Panc1 (cell line): ENCODE data around the gene EPHB1. TPM values are rescaled to one million over a fixed set of nuclear protein-coding genes. Genes with fewer than 3 reads are reported as not detected.

Source experiments
- ATAC-seq: fragments of 200-7000 bp; cut with Tn5 transposase; 2 replicates; pipeline ENCODE4 v1.9.1; 2020; ENCODE audit warnings: mild to moderate bottlenecking, moderate library complexity
- BruUV-seq: library from RNA; stranded (reverse); fragments of 400-500 nt; replicated peaks from 2 replicates; lab custom pipeline; 2021; lab: Mats Ljungman, UMichigan
- CTCF ChIA-PET: fragments of 300-600 bp; sonication (Branson Sonifier 250); formaldehyde crosslinking; loops from one replicate; lab custom pipeline; 2022; ENCODE audit warnings: antibody characterized with exemption; lab: Charles Lee
- POLR2A ChIA-PET: fragments of 300-600 bp; sonication (Branson Sonifier 250); formaldehyde crosslinking; loops from one replicate; lab custom pipeline; 2022; ENCODE audit warnings: antibody characterized with exemption; lab: Charles Lee
- DNase-seq: peaks from one replicate; pipeline ENCODE4 v3.0.0-alpha.2; 2010; ENCODE audit warnings: low read depth, low spot score
- H3K27ac ChIP-seq: 2 replicates; pipeline ENCODE4 v1.5.1; 2011; ENCODE audit warnings: mild to moderate bottlenecking, low read length, inconsistent platforms
- H3K27me3 ChIP-seq: fragments of 200-500 bp; sonication (Bioruptor generic); 2 replicates; pipeline ENCODE4 v1.6.0; 2014; ENCODE audit warnings: low read length, inconsistent platforms; ENCODE audit not compliant: control insufficient read depth, insufficient read depth
- H3K36me3 ChIP-seq: fragments of 200-500 bp; sonication (Bioruptor generic); 2 replicates; pipeline ENCODE4 v1.5.1; 2014; ENCODE audit warnings: inconsistent platforms, mild to moderate bottlenecking, low read length, moderate library complexity; ENCODE audit not compliant: control insufficient read depth, insufficient read depth
- H3K4me1 ChIP-seq: 2 replicates; pipeline ENCODE4 v1.5.1; 2011; ENCODE audit warnings: inconsistent platforms, mild to moderate bottlenecking, low read length, moderate library complexity; ENCODE audit not compliant: control insufficient read depth, insufficient read depth
- H3K4me3 ChIP-seq, 2 experiments: 2 replicates each; pipeline ENCODE4 v1.5.1; 2011 to 2012; ENCODE audit warnings: low read depth in 2 of 2, low read length in 2 of 2, mild to moderate bottlenecking in 2 of 2, inconsistent platforms in 1 of 2, moderate library complexity in 1 of 2
- H3K9me3 ChIP-seq: fragments of 200-500 bp; sonication (Bioruptor generic); 2 replicates; pipeline ENCODE4 v1.5.1; 2014; ENCODE audit warnings: low read depth, mild to moderate bottlenecking, inconsistent platforms, low read length, moderate library complexity; ENCODE audit not compliant: control insufficient read depth, insufficient read depth
- POLR2AphosphoS5 ChIP-seq: IDR thresholded peaks from 2 replicates; pipeline ENCODE4 v1.6.1; 2012; ENCODE audit warnings: mild to moderate bottlenecking, low read depth, low read length, moderate library complexity
- SIN3A ChIP-seq: IDR thresholded peaks from 2 replicates; pipeline ENCODE4 v1.6.1; 2012; ENCODE audit warnings: low read depth, mild to moderate bottlenecking, low read length, moderate library complexity, borderline replicate concordance; ENCODE audit not compliant: insufficient read depth
- TCF7L2 ChIP-seq: IDR thresholded peaks from 2 replicates; pipeline ENCODE4 v1.6.1; 2011; ENCODE audit warnings: mild to moderate bottlenecking, low read depth, low read length, inconsistent platforms
- in situ Hi-C: cut with HindIII; loops from 2 replicates; pipeline ENCODE4 v1.10.0; 2016; ENCODE audit warnings: low sequenced_read_pairs, low pct_unique_long_range_greater_than_20kb
- intact Hi-C: fragments of 100-400 bp; cut with micrococcal nuclease; formaldehyde crosslinking; loops from one replicate; pipeline ENCODE4 v1.10.0; 2022; ENCODE audit not compliant: unreplicated experiment
- total RNA-seq: library from RNA; stranded (reverse); gene quantifications from one replicate; pipeline ENCODE4 v1.2.1, GENCODE V29; 2021; ENCODE audit not compliant: unreplicated experiment
- TF ChIP-seq, protein P1 (sequence below): fragments of 450-650 bp; IDR thresholded peaks from 2 replicates; pipeline ENCODE4 v1.5.1; 2017; ENCODE audit warnings: mild to moderate bottlenecking
- TF ChIP-seq, protein P2 (sequence below), 2 experiments: IDR thresholded peaks; 2 replicates each; pipeline ENCODE4 v1.6.1; 2011 to 2012; ENCODE audit warnings: low read depth in 2 of 2, control low read depth in 1 of 2, low read length in 1 of 2, mild to moderate bottlenecking in 1 of 2, moderate library complexity in 1 of 2; ENCODE audit not compliant: insufficient read depth in 1 of 2

The EPHB1 gene
- total RNA-seq, 1 experiment from 2014 or later: 0.46 TPM

DNA sequence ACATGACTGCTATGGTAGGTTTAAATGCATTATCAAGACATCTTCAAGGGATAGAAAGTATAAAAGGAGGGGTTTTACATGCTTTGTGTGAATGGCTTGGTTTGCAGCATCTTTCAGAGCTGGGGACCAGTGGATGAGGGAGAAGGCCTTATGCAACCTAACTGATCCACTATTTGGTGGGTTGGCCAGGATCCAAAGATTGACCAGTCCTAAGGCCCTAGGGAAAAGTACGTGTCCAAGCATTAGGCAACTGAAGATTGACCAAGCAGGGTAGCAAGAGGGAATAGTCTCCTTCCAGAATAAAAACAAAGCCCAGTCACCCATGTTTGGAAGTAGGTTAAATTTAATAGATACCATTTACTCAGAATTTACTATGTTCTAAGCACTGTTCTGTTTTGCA, 509.3 kb downstream of the EPHB1 start:
- ATAC-seq: no peak
- intact Hi-C loops (no loop called here), in situ Hi-C loops (no loop called here)
- Histone ChIP-seq H3K27me3 (no peaks in the 10 kb centered on the region), H3K4me1 (no peaks in the 10 kb centered on the region), H3K4me3 (no peak overlapping the region), H3K27ac (no peak overlapping the region), H3K36me3 (no peaks in the 10 kb centered on the region), H3K9me3 (no peaks in the 10 kb centered on the region)
- no TSS peak for BruUV-seq
- DNase-seq: no peak
- no peak for TF ChIP-seq SIN3A
- TF ChIP-seq POLR2AphosphoS5: no peak
- TF ChIP-seq, protein P1, sequence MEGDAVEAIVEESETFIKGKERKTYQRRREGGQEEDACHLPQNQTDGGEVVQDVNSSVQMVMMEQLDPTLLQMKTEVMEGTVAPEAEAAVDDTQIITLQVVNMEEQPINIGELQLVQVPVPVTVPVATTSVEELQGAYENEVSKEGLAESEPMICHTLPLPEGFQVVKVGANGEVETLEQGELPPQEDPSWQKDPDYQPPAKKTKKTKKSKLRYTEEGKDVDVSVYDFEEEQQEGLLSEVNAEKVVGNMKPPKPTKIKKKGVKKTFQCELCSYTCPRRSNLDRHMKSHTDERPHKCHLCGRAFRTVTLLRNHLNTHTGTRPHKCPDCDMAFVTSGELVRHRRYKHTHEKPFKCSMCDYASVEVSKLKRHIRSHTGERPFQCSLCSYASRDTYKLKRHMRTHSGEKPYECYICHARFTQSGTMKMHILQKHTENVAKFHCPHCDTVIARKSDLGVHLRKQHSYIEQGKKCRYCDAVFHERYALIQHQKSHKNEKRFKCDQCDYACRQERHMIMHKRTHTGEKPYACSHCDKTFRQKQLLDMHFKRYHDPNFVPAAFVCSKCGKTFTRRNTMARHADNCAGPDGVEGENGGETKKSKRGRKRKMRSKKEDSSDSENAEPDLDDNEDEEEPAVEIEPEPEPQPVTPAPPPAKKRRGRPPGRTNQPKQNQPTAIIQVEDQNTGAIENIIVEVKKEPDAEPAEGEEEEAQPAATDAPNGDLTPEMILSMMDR: no peak
- TF ChIP-seq TCF7L2: no peak
- TF ChIP-seq, protein P2, sequence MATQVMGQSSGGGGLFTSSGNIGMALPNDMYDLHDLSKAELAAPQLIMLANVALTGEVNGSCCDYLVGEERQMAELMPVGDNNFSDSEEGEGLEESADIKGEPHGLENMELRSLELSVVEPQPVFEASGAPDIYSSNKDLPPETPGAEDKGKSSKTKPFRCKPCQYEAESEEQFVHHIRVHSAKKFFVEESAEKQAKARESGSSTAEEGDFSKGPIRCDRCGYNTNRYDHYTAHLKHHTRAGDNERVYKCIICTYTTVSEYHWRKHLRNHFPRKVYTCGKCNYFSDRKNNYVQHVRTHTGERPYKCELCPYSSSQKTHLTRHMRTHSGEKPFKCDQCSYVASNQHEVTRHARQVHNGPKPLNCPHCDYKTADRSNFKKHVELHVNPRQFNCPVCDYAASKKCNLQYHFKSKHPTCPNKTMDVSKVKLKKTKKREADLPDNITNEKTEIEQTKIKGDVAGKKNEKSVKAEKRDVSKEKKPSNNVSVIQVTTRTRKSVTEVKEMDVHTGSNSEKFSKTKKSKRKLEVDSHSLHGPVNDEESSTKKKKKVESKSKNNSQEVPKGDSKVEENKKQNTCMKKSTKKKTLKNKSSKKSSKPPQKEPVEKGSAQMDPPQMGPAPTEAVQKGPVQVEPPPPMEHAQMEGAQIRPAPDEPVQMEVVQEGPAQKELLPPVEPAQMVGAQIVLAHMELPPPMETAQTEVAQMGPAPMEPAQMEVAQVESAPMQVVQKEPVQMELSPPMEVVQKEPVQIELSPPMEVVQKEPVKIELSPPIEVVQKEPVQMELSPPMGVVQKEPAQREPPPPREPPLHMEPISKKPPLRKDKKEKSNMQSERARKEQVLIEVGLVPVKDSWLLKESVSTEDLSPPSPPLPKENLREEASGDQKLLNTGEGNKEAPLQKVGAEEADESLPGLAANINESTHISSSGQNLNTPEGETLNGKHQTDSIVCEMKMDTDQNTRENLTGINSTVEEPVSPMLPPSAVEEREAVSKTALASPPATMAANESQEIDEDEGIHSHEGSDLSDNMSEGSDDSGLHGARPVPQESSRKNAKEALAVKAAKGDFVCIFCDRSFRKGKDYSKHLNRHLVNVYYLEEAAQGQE (IDR thresholded peaks at IDR 0.05; ENCODE audit: insufficient read depth in 1 of 2, low read depth in 2 of 2, low read length in 1 of 2): no peak
- ChIA-PET CTCF (no interaction called here), POLR2A (no interaction called here)

Other genes starting within 250 kb of the EPHB1 start
- not detected for gene KY, start 144.2 kb upstream of the EPHB1 start, total RNA-seq